ENCODE data around the gene AGBL4.
A peak's percentile ranks its signal among the peaks of the same experiment; 100 is the strongest.

AGBL4 gene

GRCh38 chr1:48616710-48617109, 1407.0 kb downstream of the AGBL4 start:
- DNase-seq = no peak

- DNase-seq = no peak
These were observed 1411.9 kb downstream of the AGBL4 start for GRCh38 chr1:48611841-48612240.

- peak; percentile 35 for DNase-seq
These were observed 1412.9 kb downstream of the AGBL4 start for GRCh38 chr1:48610628-48611542.

- no peak for DNase-seq
These were observed 1414.9 kb downstream of the AGBL4 start for GRCh38 chr1:48608882-48609281.

- no peak for DNase-seq
These were observed 1420.5 kb downstream of the AGBL4 start for GRCh38 chr1:48603222-48603621.

GRCh38 chr1:48602349-48602748, 1421.4 kb downstream of the AGBL4 start:
- no peak for DNase-seq

- DNase-seq = no peak
These were observed 1423.6 kb downstream of the AGBL4 start for GRCh38 chr1:48600182-48600581.

GRCh38 chr1:48597663-48598062, 1426.1 kb downstream of the AGBL4 start:
- DNase-seq = no peak

GRCh38 chr1:48596046-48596445, 1427.7 kb downstream of the AGBL4 start:
- DNase-seq = no peak

GRCh38 chr1:48595613-48596012, 1428.1 kb downstream of the AGBL4 start:
- no peak for DNase-seq

GRCh38 chr1:48592330-48592729, 1431.4 kb downstream of the AGBL4 start:
- DNase-seq = no peak

GRCh38 chr1:48591181-48591580, 1432.6 kb downstream of the AGBL4 start:
- no peak for DNase-seq

- no peak for DNase-seq
These were observed 1435.7 kb downstream of the AGBL4 start for GRCh38 chr1:48588061-48588460.

GRCh38 chr1:48582408-48582807, 1441.3 kb downstream of the AGBL4 start:
- DNase-seq = no peak

- DNase-seq = no peak
These were observed 1442.5 kb downstream of the AGBL4 start for GRCh38 chr1:48581270-48581669.

GRCh38 chr1:48576565-48576964, 1447.2 kb downstream of the AGBL4 start:
- no peak for DNase-seq

- peak; percentile 61 for DNase-seq
These were observed 1451.0 kb downstream of the AGBL4 start for GRCh38 chr1:48572646-48573258.

GRCh38 chr1:48572134-48572533, 1451.6 kb downstream of the AGBL4 start:
- no peak for DNase-seq

- no peak for DNase-seq
These were observed 1452.3 kb downstream of the AGBL4 start for GRCh38 chr1:48571303-48571987.

GRCh38 chr1:48570568-48570967, 1453.2 kb downstream of the AGBL4 start:
- no peak for DNase-seq

GRCh38 chr1:48568501-48568900, 1455.3 kb downstream of the AGBL4 start:
- DNase-seq = no peak

GRCh38 chr1:48566492-48566891, 1457.3 kb downstream of the AGBL4 start:
- no peak for DNase-seq

GRCh38 chr1:48563021-48563420, 1460.7 kb downstream of the AGBL4 start:
- no peak for DNase-seq

GRCh38 chr1:48561444-48561843, 1462.3 kb downstream of the AGBL4 start:
- no peak for DNase-seq
